ENCODE measurements around the gene POU2F2. TPM values are rescaled to one million over a fixed set of nuclear protein-coding genes. Genes with fewer than 3 reads are reported as not detected.

Gene POU2F2
- total and polyA plus RNA-seq, 2 experiments from 2014 or later: 1.5 to 3.0 TPM

DNA sequence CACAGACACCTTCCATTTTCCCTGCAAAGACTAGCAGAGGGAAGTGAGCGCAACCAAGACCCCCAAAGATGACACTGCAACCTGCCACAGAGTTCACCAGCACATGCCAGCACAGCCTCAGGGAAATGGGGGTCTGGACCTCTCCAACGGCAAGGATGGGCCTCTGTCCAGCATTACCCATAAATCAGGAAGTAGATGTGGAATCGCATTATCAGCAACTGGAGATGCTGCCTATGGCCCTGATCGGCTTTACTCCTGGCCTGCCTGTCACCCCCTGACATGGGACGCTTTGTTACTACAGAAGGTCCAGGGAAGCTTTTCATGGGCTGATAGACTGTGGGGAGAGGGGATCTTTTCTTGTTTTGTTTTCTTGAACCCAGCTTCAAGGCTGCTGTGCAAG, 41.4 kb upstream of the POU2F2 start:
- H3K36me3 ChIP-seq (ENCODE audit: low read depth): no peaks in the 10 kb centered on the region
- no peaks in the 10 kb centered on the region for H3K9me3 ChIP-seq (ENCODE audit: low read depth)
- no peaks in the 10 kb centered on the region for H4K20me1 ChIP-seq (ENCODE audit: insufficient read depth)
- H3K9ac ChIP-seq: no peak overlapping the region
- in situ Hi-C loops (cut with MboI): no loop called here
- no peak overlapping the region for H3K4me2 ChIP-seq (ENCODE audit: unreplicated experiment)
- H3K27ac ChIP-seq: no peak overlapping the region
- H3K4me3 ChIP-seq: no peak overlapping the region
- peaks cover 7% of the 10 kb centered on the region; the same call in 1 of the 2 replicates for H3K4me1 ChIP-seq (ENCODE audit: insufficient read depth)
- no peaks in the 10 kb centered on the region for H3K9me2 ChIP-seq (ENCODE audit: insufficient read depth)
- TF ChIP-seq EZH2phosphoT487 (IDR thresholded peaks at IDR 0.05; ENCODE audit: insufficient read depth, low read depth) (no peak), EZH2 (IDR thresholded peaks at IDR 0.05; ENCODE audit: insufficient read depth, poor library complexity, severe bottlenecking) (no peak)
- H3K27me3 ChIP-seq (replicated peaks; ENCODE audit: insufficient read depth): peaks cover 28% of the 10 kb centered on the region
- no peak overlapping the region for H2AFZ ChIP-seq
- no peak for DNase-seq
- WGBS, 2 experiments (ENCODE audit: low coverage in 1 of 2, low lambda C conversion rate in 2 of 2, missing lambda C conversion rate in 2 of 2): 74 to 80% methylated on average over 5 of the region's 5 CpGs
- peaks cover 6% of the 10 kb centered on the region; the same call in 1 of the 2 replicates for H3F3A ChIP-seq (ENCODE audit: insufficient read depth)
- no peaks in the 10 kb centered on the region for H3K79me2 ChIP-seq (ENCODE audit: insufficient read depth)

DNA sequence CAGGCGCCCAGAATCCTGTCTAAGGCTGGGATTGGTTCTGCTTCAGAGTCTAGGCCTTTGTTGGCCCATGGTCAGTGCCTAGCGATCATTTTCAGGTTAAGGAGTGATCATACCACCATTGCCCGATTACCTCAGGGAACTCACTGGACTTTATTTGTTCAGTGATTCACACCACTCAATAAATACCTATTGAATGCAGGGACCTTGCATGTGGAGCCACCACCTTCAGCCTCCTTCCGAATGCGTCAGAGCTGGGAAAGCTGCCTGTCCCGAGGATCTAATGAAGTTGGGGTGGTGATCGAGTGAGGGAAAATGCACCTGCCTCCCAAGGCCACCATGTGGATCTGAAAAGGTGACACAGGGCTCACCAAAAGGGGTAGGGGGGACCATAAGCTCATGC, 40.0 kb upstream of the POU2F2 start:
- 79 to 82% methylated on average over 7 of the region's 7 CpGs for WGBS, 2 experiments (ENCODE audit: low coverage in 1 of 2, low lambda C conversion rate in 2 of 2, missing lambda C conversion rate in 2 of 2)
- Histone ChIP-seq H3K79me2 (ENCODE audit: insufficient read depth) (no peaks in the 10 kb centered on the region), H3F3A (ENCODE audit: insufficient read depth) (no peaks in the 10 kb centered on the region), H3K4me1 (ENCODE audit: insufficient read depth) (peaks cover 7% of the 10 kb centered on the region; the same call in 1 of the 2 replicates), H3K27ac (no peak overlapping the region), H3K9me2 (ENCODE audit: insufficient read depth) (no peaks in the 10 kb centered on the region), H3K9me3 (ENCODE audit: low read depth) (no peaks in the 10 kb centered on the region), H3K9ac (no peak overlapping the region), H3K27me3 (replicated peaks; ENCODE audit: insufficient read depth) (peaks cover 13% of the 10 kb centered on the region), H2AFZ (no peak overlapping the region), H3K4me2 (ENCODE audit: unreplicated experiment) (no peak overlapping the region), H4K20me1 (ENCODE audit: insufficient read depth) (no peaks in the 10 kb centered on the region), H3K36me3 (ENCODE audit: low read depth) (no peaks in the 10 kb centered on the region), H3K4me3 (no peak overlapping the region)
- DNase-seq: no peak
- no peak for TF ChIP-seq EZH2 (IDR thresholded peaks at IDR 0.05; ENCODE audit: insufficient read depth, poor library complexity, severe bottlenecking)
- TF ChIP-seq EZH2phosphoT487 (IDR thresholded peaks at IDR 0.05; ENCODE audit: insufficient read depth, low read depth): no peak
- in situ Hi-C loops (cut with MboI): no loop called here

DNA sequence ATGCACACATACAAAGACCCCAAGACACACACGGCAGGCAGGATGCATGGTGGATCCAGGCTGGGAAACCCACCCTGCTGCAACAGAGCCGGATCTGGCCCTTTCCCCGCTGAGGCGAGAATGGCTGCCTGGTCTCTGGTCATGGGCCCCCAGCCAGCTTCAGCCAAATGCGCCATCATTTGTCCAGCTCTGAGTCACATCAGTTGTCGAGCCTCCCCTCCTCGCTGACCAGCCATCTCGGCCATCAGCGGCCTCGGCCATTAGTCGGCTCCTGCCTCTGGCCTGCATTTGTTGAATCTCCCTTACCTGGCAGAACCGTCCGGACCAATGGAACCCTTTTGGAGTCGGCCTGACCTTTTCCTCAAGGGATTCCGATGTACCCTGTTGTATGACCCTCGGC, 38.5 kb upstream of the POU2F2 start:
- Histone ChIP-seq H3K79me2 (ENCODE audit: insufficient read depth) (no peaks in the 10 kb centered on the region), H3K4me3 (no peak overlapping the region), H3K36me3 (ENCODE audit: low read depth) (no peaks in the 10 kb centered on the region), H3K4me2 (ENCODE audit: unreplicated experiment) (no peak overlapping the region), H4K20me1 (ENCODE audit: insufficient read depth) (no peaks in the 10 kb centered on the region), H3K9me2 (ENCODE audit: insufficient read depth) (no peaks in the 10 kb centered on the region), H3K4me1 (ENCODE audit: insufficient read depth) (peaks cover 2% of the 10 kb centered on the region; the same call in 1 of the 2 replicates), H3K27ac (no peak overlapping the region), H2AFZ (no peak overlapping the region), H3K9ac (no peak overlapping the region), H3K27me3 (replicated peaks; ENCODE audit: insufficient read depth) (peaks cover 12% of the 10 kb centered on the region), H3K9me3 (ENCODE audit: low read depth) (no peaks in the 10 kb centered on the region), H3F3A (ENCODE audit: insufficient read depth) (no peaks in the 10 kb centered on the region)
- TF ChIP-seq EZH2 (IDR thresholded peaks at IDR 0.05; ENCODE audit: insufficient read depth, poor library complexity, severe bottlenecking) (no peak), EZH2phosphoT487 (IDR thresholded peaks at IDR 0.05; ENCODE audit: insufficient read depth, low read depth) (no peak)
- in situ Hi-C loops (cut with MboI): no loop called here
- no peak for DNase-seq
- WGBS, 2 experiments (ENCODE audit: low coverage in 1 of 2, low lambda C conversion rate in 2 of 2, missing lambda C conversion rate in 2 of 2): 77 to 81% methylated on average over 16 of the region's 16 CpGs

DNA sequence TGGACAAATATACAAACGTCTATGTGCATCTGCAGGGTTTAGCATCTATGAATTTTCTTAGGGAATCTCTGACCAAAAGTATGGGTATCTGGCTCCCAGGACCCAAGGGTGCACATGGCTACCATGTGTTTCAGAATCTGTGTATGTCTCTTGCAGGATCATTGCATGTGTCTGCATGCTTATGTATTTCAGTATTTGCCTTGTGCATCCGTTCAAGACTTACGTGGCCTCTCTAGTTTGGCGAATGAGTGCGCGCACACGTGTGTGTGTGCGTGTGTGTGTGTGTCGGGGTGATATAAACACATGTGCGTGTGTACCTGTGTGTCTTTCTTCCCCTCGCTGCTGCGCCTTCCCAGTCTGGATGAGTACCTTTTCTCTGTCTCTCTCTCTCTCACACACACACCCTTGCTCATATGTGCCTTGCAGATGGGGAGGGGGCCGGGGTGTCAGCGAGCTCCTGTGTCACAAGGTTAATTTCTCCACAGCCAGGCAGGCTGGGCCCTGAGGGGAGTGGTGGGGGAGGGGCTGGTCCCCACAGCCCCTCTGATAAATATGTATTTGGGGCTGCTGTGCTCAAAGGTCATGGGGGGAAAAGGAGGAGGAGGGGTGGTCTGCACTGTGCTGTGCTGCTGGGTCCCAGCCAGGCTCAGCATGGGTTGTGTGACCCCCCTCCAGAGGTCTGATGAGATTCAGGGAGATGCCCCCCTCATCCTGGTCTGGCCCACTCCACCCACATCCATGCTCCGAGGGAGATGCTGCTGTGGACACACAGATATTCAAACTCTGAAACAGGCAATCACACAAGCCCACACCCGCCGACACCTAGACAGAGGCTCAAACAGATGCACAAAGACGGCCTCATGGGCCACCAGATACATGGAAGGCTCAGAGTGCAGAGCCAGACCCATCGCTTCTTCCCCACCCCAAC, 37.5 kb upstream of the POU2F2 start:
- in situ Hi-C loops (cut with MboI): no loop called here
- no peaks in the 10 kb centered on the region for H3K9me3 ChIP-seq (ENCODE audit: low read depth)

More for the DNA sequence above, 37.5 kb upstream of the POU2F2 start:
- TF ChIP-seq EZH2phosphoT487 (IDR thresholded peaks at IDR 0.05; ENCODE audit: insufficient read depth, low read depth) (no peak), EZH2 (IDR thresholded peaks at IDR 0.05; ENCODE audit: insufficient read depth, poor library complexity, severe bottlenecking) (no peak)
- no peaks in the 10 kb centered on the region for H3K36me3 ChIP-seq (ENCODE audit: low read depth)
- H3K27ac ChIP-seq: no peak overlapping the region
- no peaks in the 10 kb centered on the region for H3K4me1 ChIP-seq (ENCODE audit: insufficient read depth)
- H3K9me2 ChIP-seq (ENCODE audit: insufficient read depth): no peaks in the 10 kb centered on the region
- H3K27me3 ChIP-seq (replicated peaks; ENCODE audit: insufficient read depth): peaks cover 2% of the 10 kb centered on the region; the same call in 1 of the 2 replicates
- H3K4me3 ChIP-seq: no peak overlapping the region
- no peak for DNase-seq
- H3K79me2 ChIP-seq (ENCODE audit: insufficient read depth): no peaks in the 10 kb centered on the region
- no peak overlapping the region for H2AFZ ChIP-seq
- 30 to 35% methylated on average over 19 of the region's 19 CpGs for WGBS, 2 experiments (ENCODE audit: low coverage in 1 of 2, low lambda C conversion rate in 2 of 2, missing lambda C conversion rate in 2 of 2)
- H4K20me1 ChIP-seq (ENCODE audit: insufficient read depth): no peaks in the 10 kb centered on the region
- no peak overlapping the region for H3K9ac ChIP-seq
- no peaks in the 10 kb centered on the region for H3F3A ChIP-seq (ENCODE audit: insufficient read depth)
- H3K4me2 ChIP-seq (ENCODE audit: unreplicated experiment): no peak overlapping the region
